ENCODE measurements around the gene TANC1.

Gene TANC1

DNA sequence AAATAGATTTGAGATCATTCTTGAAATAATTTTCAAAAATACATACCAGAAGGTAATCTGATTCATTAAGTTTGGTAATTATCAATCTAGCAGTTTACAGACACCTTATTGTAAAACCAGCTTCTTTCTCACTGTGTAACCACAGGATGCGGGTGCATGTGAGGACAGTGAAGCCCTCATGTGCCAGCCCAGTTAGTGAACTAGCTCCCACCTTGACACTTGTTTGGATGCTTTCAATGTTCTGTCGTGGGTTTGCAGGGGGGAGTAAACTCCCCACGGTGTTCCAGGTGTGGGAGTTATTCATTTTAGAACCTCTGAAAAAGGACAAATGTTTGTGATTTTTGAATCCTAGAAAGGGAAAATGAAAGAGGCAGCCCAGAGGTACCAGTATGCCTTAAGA lies 259.0 kb downstream of the TANC1 start:
- peaks cover 4% of the 10 kb centered on the region for H3K36me3 Mint-ChIP-seq (ENCODE audit: low read depth)
- peaks cover 39% of the 10 kb centered on the region for H3K4me1 Mint-ChIP-seq (ENCODE audit: low read depth)
- no peaks in the 10 kb centered on the region for H3K27me3 Mint-ChIP-seq
- DNase-seq, result no peak
- no peak overlapping the region for H3K4me3 Mint-ChIP-seq
- no peaks in the 10 kb centered on the region for H3K9me3 Mint-ChIP-seq
- no peak overlapping the region for H3K27ac Mint-ChIP-seq

DNA sequence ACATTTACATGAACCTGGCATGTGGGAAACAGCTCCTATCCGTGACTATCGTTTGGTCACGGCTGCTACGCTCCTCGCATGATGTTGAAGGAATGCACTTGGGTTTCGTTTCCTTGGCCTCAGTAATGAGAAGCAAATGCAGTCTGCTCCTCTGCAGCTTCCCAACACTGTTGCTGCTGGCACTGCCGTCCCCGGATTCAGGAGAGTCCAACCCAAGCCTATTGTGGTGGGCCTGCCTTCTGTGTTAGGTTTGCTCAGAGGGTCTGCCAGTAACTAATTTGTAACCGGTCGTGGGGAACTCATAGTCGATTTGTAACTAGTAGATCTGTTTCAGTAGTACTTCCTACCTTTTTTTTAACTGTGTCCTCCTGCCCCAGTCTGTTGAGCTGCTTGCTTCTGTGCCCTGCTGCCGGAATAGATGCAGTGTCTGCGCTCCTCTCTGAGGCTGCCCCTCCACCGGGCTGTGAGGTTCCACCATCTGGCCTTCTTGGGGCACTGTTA lies 259.7 kb downstream of the TANC1 start:
- Mint-ChIP-seq H3K36me3 (ENCODE audit: low read depth) (peaks cover 4% of the 10 kb centered on the region), H3K27me3 (no peaks in the 10 kb centered on the region), H3K4me1 (ENCODE audit: low read depth) (peaks cover 39% of the 10 kb centered on the region), H3K9me3 (no peaks in the 10 kb centered on the region), H3K27ac (no peak overlapping the region), H3K4me3 (no peak overlapping the region)
- no peak for DNase-seq

DNA sequence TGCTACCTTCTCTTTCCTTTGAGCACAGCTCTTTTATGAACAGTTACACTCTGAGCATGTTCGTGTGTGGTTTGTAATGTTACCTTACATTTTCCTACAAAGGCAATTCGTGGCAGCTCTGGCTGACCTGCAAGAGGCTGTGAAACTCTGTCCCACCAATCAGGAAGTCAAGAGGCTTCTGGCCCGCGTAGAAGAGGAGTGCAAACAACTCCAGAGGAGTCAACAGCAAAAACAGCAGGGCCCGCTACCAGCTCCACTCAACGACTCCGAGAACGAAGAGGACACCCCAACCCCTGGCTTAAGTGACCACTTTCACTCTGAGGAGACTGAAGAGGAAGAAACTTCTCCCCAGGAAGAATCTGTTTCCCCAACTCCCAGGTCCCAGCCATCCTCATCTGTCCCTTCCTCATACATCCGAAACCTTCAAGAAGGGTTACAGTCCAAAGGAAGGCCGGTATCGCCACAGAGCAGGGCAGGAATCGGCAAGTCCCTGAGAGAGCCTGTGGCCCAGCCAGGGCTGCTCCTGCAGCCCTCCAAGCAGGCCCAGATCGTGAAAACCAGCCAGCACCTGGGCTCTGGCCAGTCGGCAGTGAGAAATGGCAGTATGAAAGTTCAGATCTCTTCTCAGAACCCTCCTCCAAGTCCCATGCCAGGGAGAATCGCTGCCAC lies 261.2 kb downstream of the TANC1 start:
- H3K27ac Mint-ChIP-seq, result no peak overlapping the region
- H3K27me3 Mint-ChIP-seq, result no peaks in the 10 kb centered on the region
- H3K4me3 Mint-ChIP-seq, result no peak overlapping the region
- H3K36me3 Mint-ChIP-seq (ENCODE audit: low read depth), result peaks cover 9% of the 10 kb centered on the region
- H3K4me1 Mint-ChIP-seq (ENCODE audit: low read depth), result peaks cover 32% of the 10 kb centered on the region
- H3K9me3 Mint-ChIP-seq, result no peaks in the 10 kb centered on the region
- no peak for DNase-seq

DNA sequence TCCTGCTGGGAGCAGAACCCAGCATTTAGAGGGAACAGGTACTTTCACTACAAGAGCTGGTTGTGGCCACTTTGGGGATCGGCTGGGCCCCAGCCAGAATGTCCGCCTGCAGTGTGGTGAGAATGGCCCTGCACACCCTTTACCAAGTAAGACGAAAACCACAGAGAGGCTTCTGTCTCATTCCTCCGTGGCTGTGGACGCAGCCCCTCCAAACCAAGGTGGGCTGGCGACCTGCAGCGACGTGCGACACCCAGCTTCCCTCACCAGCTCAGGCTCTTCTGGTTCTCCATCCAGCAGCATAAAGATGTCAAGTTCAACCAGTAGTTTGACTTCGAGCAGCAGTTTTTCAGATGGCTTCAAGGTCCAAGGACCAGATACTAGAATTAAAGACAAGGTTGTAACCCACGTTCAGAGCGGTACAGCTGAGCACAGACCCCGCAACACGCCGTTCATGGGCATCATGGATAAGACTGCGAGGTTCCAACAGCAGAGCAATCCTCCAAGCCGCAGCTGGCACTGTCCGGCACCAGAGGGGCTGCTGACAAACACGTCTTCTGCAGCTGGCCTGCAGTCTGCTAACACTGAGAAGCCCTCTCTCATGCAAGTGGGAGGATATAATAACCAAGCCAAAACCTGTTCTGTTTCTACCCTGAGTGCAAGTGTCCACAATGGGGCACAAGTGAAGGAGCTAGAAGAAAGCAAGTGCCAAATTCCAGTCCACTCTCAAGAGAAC lies 261.9 kb downstream of the TANC1 start:
- H3K27ac Mint-ChIP-seq, result no peak overlapping the region
- no peak for DNase-seq

DNA sequence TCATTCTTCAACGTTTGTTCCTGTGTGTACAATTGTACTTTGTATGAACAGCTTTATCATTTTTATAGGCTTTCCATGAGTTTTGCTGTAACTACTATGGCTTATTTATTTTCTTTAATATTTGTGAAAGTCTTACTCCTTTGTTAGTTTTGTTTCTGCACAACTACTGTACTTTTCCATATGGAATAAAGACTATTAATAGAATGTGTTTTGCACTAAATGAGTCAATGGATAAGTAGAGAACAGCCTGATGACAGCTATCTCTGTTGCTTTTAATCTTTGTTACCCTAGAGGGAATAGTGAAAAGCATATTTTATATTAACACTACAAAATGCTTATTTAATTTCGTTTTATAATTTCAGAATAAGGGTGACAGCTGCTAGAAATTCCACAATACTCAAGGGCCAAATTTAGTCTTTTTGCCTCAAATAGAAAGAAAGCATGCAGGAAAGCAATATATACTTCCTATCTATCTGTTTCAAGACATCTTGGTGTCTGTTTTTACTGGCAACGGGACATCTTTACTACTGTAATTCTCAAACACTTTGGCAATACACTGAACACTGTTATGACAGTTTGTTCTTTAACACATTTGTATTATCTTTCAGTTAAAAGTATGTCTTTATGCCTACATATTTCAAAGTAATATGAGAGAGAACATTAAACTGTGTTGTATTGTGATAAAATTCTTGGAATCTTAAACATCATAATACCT lies 264.2 kb downstream of the TANC1 start:
- Mint-ChIP-seq H3K9me3 (no peaks in the 10 kb centered on the region), H3K4me1 (ENCODE audit: low read depth) (peaks cover 13% of the 10 kb centered on the region), H3K4me3 (no peak overlapping the region), H3K27me3 (no peaks in the 10 kb centered on the region), H3K27ac (no peak overlapping the region), H3K36me3 (ENCODE audit: low read depth) (peaks cover 26% of the 10 kb centered on the region)
- DNase-seq, result no peak

More for the DNA sequence above, 261.9 kb downstream of the TANC1 start:
- Mint-ChIP-seq H3K9me3 (no peaks in the 10 kb centered on the region), H3K4me1 (ENCODE audit: low read depth) (peaks cover 32% of the 10 kb centered on the region), H3K4me3 (no peak overlapping the region), H3K27me3 (no peaks in the 10 kb centered on the region), H3K36me3 (ENCODE audit: low read depth) (peaks cover 15% of the 10 kb centered on the region)

DNA sequence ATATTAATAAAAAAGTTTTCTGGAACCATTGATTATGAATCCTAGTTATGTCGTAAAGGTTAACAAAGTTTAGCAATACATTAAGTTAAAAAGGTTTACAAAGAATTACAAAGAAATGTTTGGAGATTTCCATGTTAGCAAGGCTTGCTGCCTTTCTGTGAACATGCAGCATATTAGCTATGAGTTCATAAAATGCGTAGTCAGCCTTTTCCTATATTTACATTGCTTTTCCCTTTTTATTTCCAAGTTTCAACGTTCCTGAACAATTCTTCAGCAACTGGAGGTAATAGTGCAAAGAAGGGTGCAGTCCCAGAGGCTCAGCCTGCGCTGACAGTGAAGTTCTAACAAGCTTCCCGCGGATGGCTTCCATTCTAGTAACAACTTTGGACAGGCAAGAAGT lies 266.4 kb downstream of the TANC1 start:
- H3K27me3 Mint-ChIP-seq, result no peaks in the 10 kb centered on the region
- H3K9me3 Mint-ChIP-seq, result no peaks in the 10 kb centered on the region
- H3K36me3 Mint-ChIP-seq (ENCODE audit: low read depth), result peaks cover 41% of the 10 kb centered on the region
- no peak for DNase-seq
- no peaks in the 10 kb centered on the region for H3K4me1 Mint-ChIP-seq (ENCODE audit: low read depth)
- no peak overlapping the region for H3K4me3 Mint-ChIP-seq
- no peak overlapping the region for H3K27ac Mint-ChIP-seq

DNA sequence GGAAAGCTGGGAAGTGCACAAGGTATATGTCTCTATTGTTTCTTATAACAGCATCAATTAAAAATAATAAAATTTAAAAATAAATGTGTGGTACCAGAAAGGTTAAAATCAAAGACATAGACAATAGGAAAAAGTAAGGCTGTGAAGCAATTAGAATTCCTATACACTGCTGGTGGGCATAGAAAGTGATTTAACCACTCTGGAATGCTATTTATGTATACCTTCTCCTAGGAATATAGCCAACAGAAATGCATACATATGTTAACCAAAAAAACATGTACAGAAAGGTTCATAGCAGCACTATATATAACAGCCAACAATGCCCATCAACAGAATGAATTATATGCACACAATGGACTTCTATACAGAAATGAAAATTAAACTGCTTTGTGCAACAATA lies 275.1 kb downstream of the TANC1 start:
- Mint-ChIP-seq H3K36me3 (ENCODE audit: low read depth) (peaks cover 62% of the 10 kb centered on the region), H3K9me3 (no peaks in the 10 kb centered on the region), H3K4me1 (ENCODE audit: low read depth) (peaks cover 2% of the 10 kb centered on the region), H3K4me3 (no peak overlapping the region), H3K27ac (no peak overlapping the region), H3K27me3 (no peaks in the 10 kb centered on the region)
- no peak for DNase-seq

DNA sequence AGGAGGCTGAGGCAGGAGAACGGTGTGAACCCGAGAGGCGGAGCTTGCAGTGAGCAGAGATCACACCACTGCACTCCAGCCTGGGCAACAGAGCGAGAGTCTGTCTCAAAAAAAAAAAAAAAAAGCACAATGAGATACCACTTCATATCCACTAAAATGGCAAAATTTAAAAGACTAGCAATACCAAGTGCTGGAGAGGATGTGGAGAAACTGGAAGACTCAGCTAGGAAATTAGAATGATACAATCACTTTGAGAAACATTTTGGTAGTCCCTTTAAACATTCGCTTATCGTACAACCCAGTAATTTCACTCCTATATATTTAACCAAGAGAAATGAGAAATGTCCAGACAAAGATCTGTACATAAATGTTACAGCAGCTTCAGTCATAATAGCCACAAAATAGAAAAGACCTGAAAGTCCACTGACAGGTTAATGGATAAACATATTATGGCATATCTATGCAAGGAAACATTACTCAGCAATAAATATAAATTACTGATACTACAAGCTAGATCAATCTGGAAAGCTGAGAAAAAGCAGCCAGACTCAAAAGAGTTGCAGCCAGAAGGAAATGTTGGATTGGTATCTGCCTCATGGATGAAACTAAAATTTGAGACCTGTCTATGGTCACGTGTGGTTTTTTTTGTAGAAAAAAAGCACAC lies 278.0 kb downstream of the TANC1 start:
- no peaks in the 10 kb centered on the region for H3K9me3 Mint-ChIP-seq
- no peak overlapping the region for H3K27ac Mint-ChIP-seq
- no peak for DNase-seq
- no peak overlapping the region for H3K4me3 Mint-ChIP-seq
- H3K4me1 Mint-ChIP-seq (ENCODE audit: low read depth), result peaks cover 7% of the 10 kb centered on the region
- H3K36me3 Mint-ChIP-seq (ENCODE audit: low read depth), result peaks cover 49% of the 10 kb centered on the region
- H3K27me3 Mint-ChIP-seq, result no peaks in the 10 kb centered on the region

DNA sequence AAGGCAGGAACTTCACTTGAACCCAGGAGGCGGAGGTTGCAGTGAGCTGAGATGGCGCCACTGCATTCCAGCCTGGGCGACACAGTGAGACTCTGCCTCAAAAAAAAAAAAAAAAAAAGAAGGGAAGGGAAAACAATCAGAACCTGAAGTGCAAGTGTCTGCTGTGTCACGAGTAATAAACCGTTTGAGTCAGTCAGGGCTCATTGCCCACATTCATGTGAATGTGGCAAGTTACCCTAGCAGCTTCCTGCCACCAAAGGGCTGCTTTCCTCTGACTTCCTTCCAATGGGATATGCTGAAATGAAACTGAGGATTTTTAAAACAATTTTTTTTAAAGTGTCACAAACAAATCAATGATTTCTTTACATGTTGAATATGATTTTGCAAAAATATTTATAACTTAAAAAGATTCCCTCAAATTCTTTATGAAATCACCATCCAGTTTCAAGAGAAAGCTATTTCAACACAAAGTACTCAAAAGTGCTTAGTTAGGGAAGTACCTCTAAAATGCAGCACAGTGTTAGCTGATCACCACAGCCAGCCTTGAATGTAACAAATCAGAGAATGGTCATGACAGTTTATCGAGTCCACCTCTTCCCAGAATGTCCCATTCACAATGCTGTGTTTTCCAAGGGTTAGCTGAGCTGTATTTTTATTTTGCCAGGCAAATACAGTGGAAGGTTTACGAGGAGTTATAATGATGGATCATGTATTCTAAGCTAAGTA lies 281.7 kb downstream of the TANC1 start:
- Mint-ChIP-seq H3K27me3 (no peaks in the 10 kb centered on the region), H3K36me3 (ENCODE audit: low read depth) (peaks cover 55% of the 10 kb centered on the region), H3K27ac (no peak overlapping the region), H3K9me3 (no peaks in the 10 kb centered on the region), H3K4me3 (no peak overlapping the region), H3K4me1 (ENCODE audit: low read depth) (peaks cover 7% of the 10 kb centered on the region)
- no peak for DNase-seq

DNA sequence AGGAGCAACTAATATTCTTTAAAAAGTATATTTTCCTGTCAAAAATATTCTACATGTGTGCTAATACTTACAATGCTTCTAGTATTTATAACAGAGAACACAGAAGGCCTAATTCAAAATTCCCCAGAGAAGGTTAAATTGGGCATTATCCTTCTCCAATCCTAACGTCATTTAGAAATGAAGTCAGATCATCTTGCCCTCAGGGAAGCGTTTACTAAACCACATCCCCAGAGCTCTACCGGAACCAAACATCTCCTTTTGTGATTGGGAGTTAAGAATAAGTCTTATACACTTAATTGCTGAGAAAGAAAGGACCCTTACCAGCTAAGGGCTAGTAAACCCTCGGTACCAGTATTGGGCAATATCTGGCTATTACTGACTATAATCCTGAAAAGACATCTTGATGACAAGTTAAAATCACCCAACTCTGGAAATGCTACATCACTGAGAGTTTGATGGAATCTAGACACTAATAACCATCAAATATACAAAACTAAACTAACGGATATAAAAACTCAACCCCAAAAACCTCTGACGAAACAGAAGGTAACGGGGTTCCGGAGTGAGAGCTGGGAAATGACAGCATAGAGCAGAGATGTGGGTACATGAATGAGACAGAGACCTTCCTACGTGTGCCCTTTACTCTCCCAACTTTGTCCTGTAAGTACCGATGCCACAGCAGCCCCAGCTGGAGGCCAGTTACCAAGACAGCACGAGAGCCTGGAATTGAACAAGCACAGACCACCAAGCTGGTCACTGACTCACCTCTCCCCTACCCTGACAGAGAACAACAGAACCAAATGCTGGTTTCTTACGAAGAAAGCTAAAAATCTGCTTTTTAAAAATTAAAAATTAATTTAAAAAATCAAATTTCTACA lies 283.1 kb downstream of the TANC1 start:
- DNase-seq, result no peak
- no peak overlapping the region for H3K4me3 Mint-ChIP-seq
- H3K27ac Mint-ChIP-seq, result no peak overlapping the region
- peaks cover 5% of the 10 kb centered on the region for H3K4me1 Mint-ChIP-seq (ENCODE audit: low read depth)
- peaks cover 50% of the 10 kb centered on the region for H3K36me3 Mint-ChIP-seq (ENCODE audit: low read depth)
- no peaks in the 10 kb centered on the region for H3K9me3 Mint-ChIP-seq
- H3K27me3 Mint-ChIP-seq, result no peaks in the 10 kb centered on the region

DNA sequence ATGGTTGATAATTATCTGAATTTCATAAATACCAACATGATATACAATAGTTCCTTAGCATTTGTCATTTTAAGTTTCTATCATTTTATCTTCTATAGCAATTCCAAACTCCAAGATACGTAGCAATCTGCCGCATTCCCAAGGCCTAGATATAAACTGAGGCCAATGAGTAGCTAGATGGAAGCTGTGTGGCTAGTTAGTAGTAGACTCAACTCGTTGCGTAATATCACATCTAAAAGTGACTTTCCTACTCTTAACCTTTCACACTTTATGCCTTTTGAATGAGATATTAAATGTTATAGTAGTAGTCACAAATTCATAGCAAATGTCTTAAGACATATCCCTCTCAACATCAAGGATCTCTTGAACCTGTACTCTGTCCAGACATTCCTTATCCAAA lies 284.5 kb downstream of the TANC1 start:
- peaks cover 5% of the 10 kb centered on the region for H3K4me1 Mint-ChIP-seq (ENCODE audit: low read depth)

DNA sequence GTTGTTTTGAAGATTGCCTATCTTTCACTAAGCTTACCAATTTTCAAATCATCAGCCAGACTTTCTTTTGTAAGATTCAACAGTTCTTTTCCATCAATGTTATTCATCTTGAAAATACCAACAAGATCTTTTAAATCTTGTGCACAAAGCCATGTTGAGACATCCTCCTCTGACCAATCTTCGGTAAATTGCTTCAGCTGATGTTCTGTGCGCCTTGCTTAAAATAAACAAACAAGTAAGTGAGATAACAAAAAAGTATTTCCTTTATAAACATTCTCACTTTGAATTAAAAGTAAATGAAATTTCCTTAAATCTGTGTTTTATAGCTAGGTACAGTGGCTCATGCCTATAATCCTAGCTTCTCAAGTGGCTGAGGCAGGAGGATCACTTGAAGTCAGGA lies 287.7 kb downstream of the TANC1 start:
- DNase-seq, result no peak
- no peaks in the 10 kb centered on the region for H3K27me3 Mint-ChIP-seq

More for the DNA sequence above, 284.5 kb downstream of the TANC1 start:
- Mint-ChIP-seq H3K9me3 (no peaks in the 10 kb centered on the region), H3K4me3 (no peak overlapping the region), H3K27me3 (no peaks in the 10 kb centered on the region), H3K27ac (no peak overlapping the region), H3K36me3 (ENCODE audit: low read depth) (peaks cover 44% of the 10 kb centered on the region)
- DNase-seq, result no peak

DNA sequence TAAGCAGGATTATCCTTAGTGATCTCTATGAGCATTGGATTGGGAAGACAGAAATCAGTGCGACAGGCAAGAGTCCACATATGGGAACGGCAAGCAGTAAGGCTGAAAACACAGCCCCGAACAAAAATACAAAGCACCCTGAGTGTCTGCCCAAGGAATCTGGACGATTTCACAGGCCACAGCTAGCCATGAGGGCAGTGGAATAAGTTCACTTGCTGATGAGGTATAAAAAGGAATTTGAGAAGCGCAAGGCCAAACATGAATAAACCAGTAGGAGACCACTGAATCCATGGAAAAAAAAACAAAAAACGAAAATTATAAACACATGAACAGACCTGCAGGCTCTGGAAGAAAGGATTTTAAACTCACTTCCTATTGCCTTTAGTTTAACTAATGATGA lies 293.8 kb downstream of the TANC1 start:
- Mint-ChIP-seq H3K27me3 (no peaks in the 10 kb centered on the region), H3K9me3 (no peaks in the 10 kb centered on the region), H3K4me1 (ENCODE audit: low read depth) (no peaks in the 10 kb centered on the region), H3K4me3 (no peak overlapping the region), H3K36me3 (ENCODE audit: low read depth) (peaks cover 27% of the 10 kb centered on the region), H3K27ac (no peak overlapping the region)
- no peak for DNase-seq

More for the DNA sequence above, 287.7 kb downstream of the TANC1 start:
- Mint-ChIP-seq H3K36me3 (ENCODE audit: low read depth) (peaks cover 38% of the 10 kb centered on the region), H3K27ac (no peak overlapping the region), H3K4me3 (no peak overlapping the region), H3K9me3 (no peaks in the 10 kb centered on the region), H3K4me1 (ENCODE audit: low read depth) (no peaks in the 10 kb centered on the region)

Data from activated T-cell treated with anti-CD3 and anti-CD28 coated beads, Interleukin-2, amount 50 U/mL, for 24 hours (primary cell).